HepG2 (cell line): ENCODE measurements around the gene PDCD11. TPM values are rescaled to one million over a fixed set of nuclear protein-coding genes. Genes with fewer than 3 reads are reported as not detected.

ENCODE experiments used
- ATAC-seq: fragments of 200-7000 bp; cut with Tn5 transposase; 3 replicates; pipeline ENCODE4 v1.9.1; 2020; ENCODE audit warnings: mild to moderate bottlenecking, moderate library complexity
- BruUV-seq: library from RNA; stranded (reverse); fragments of 400-500 nt; replicated peaks from 2 replicates; lab custom pipeline; 2021; lab: Mats Ljungman, UMichigan
- CTCF ChIA-PET: fragments of 300-600 bp; formaldehyde crosslinking; extraction: SDS; loops from one replicate; lab custom pipeline; 2021; ENCODE audit warnings: low total read pairs, inconsistent platforms, low intra/inter-chr PET ratio; lab: Yijun Ruan, JAX
- POLR2A ChIA-PET: fragments of 350-600 bp; sonication (Branson Sonifier 250); formaldehyde crosslinking; loops from one replicate; lab custom pipeline; 2020; ENCODE audit warnings: antibody characterized with exemption, inconsistent platforms; lab: Yijun Ruan, JAX
- DNase-seq: peaks from one replicate; pipeline ENCODE4 v3.0.0-alpha.2; 2015; ENCODE audit warnings: low spot score
- FAIRE-seq: peaks from 3 replicates; lab custom pipeline; 2011; peaks lifted over from hg19 to GRCh38; lab: Jason Lieb, UNC
- H2AFZ ChIP-seq: one replicate; pipeline ENCODE4 v1.6.1; 2011; ENCODE audit warnings: low read length, inconsistent platforms
- H3K27ac ChIP-seq: fragments of 300-600 bp; 3 replicates; pipeline ENCODE4 v1.8.0; 2011; ENCODE audit warnings: mixed run types, mild to moderate bottlenecking, mixed read lengths, low read length, inconsistent platforms; ENCODE audit not compliant: insufficient read depth; ENCODE audit errors: extremely low read length
- H3K27me3 ChIP-seq, 2 experiments: fragments of 200-600 bp in 1 of 2; 2 replicates in 1 of 2; 3 replicates in 1 of 2; pipeline versions ENCODE4 v1.6.0 to v1.8.0; 2011; ENCODE audit warnings: low read length in 2 of 2, mild to moderate bottlenecking in 2 of 2, moderate library complexity in 2 of 2, inconsistent platforms in 1 of 2; ENCODE audit not compliant: insufficient read depth in 2 of 2, control insufficient read depth in 1 of 2
- H3K36me3 ChIP-seq, 2 experiments: fragments of 200-600 bp in 1 of 2; replicated peaks in 1 of 2; 2 replicates in 1 of 2; 3 replicates in 1 of 2; pipeline versions ENCODE4 v1.5.1 to v1.8.0; 2011; ENCODE audit warnings: low read length in 2 of 2, inconsistent platforms in 1 of 2; ENCODE audit not compliant: insufficient read depth in 2 of 2, control insufficient read depth in 1 of 2
- H3K4me1 ChIP-seq: 2 replicates; pipeline ENCODE4 v1.5.1; 2012; ENCODE audit warnings: low read length, inconsistent platforms; ENCODE audit not compliant: insufficient read depth
- H3K4me2 ChIP-seq: 2 replicates; pipeline ENCODE4 v1.6.0; 2011; ENCODE audit warnings: low read depth, low read length, inconsistent platforms
- H3K4me3 ChIP-seq, 3 experiments: fragments of 200-600 bp in 1 of 3; sonication (generic), shearing (Covaris generic) in 1 of 3; replicated peaks in 1 of 3; 2 replicates each; pipeline ENCODE4 v1.5.1; 2011 to 2016; ENCODE audit warnings: low read length in 3 of 3, inconsistent platforms in 2 of 3, low read depth in 2 of 3, mild to moderate bottlenecking in 2 of 3, control low read depth in 1 of 3, mixed read lengths in 1 of 3; ENCODE audit not compliant: insufficient read depth in 1 of 3
- H3K79me2 ChIP-seq: one replicate; pipeline ENCODE4 v1.6.1; 2011; ENCODE audit warnings: low read length, inconsistent platforms; ENCODE audit not compliant: insufficient read depth
- H3K9ac ChIP-seq: 2 replicates; pipeline ENCODE4 v1.6.0; 2011; ENCODE audit warnings: mild to moderate bottlenecking, low read depth, low read length, inconsistent platforms; ENCODE audit not compliant: insufficient read depth
- H3K9me3 ChIP-seq: 2 replicates; pipeline ENCODE4 v1.5.1; 2012; ENCODE audit warnings: mild to moderate bottlenecking, low read length
- H4K20me1 ChIP-seq: 2 replicates; pipeline ENCODE4 v1.6.0; 2011; ENCODE audit warnings: inconsistent platforms, mild to moderate bottlenecking, low read length, moderate library complexity; ENCODE audit not compliant: insufficient read depth
- MAF1 ChIP-seq: sonication (generic); formaldehyde crosslinking; IDR thresholded peaks from 2 replicates; pipeline ENCODE4 v1.5.0; 2020; ENCODE audit warnings: missing genetic modification reagents, borderline replicate concordance
- MYC ChIP-seq: sonication (generic); formaldehyde crosslinking; IDR thresholded peaks from 2 replicates; pipeline ENCODE4 v1.9.0; 2021; ENCODE audit warnings: missing genetic modification reagents, borderline replicate concordance
- ZBTB42 ChIP-seq: sonication (generic); formaldehyde crosslinking; IDR thresholded peaks from 2 replicates; pipeline ENCODE4 v1.5.0; 2020; ENCODE audit warnings: mild to moderate bottlenecking, missing genetic modification reagents
- ZFP1 ChIP-seq: IDR thresholded peaks from 2 replicates; pipeline ENCODE4 v1.6.1; 2016
- ZNF292 ChIP-seq: sonication (generic); formaldehyde crosslinking; IDR thresholded peaks from 2 replicates; pipeline ENCODE4 v1.8.1; 2022; ENCODE audit warnings: mild to moderate bottlenecking, low read depth, missing genetic modification reagents, borderline replicate concordance
- ZNF710 ChIP-seq: sonication (generic); formaldehyde crosslinking; IDR thresholded peaks from 2 replicates; pipeline ENCODE4 v1.5.0; 2020; ENCODE audit warnings: mild to moderate bottlenecking, missing genetic modification reagents, borderline replicate concordance
- ZNF768 ChIP-seq: sonication (generic); formaldehyde crosslinking; IDR thresholded peaks from 2 replicates; pipeline ENCODE4 v1.4.0; 2020; ENCODE audit warnings: missing genetic modification reagents
- WGBS: methylation state at CpG from one replicate; pipeline ENCODE4 v1.1.6; 2017; ENCODE audit warnings: low lambda C conversion rate; 5-methylcytosine and 5-hydroxymethylcytosine counted together
- in situ Hi-C: cut with HindIII; loops from 2 replicates; pipeline ENCODE4 v1.10.0; 2017; ENCODE audit warnings: low pct_unique_long_range_greater_than_20kb; ENCODE audit not compliant: extremely low pct_ligation_motif_present
- intact Hi-C: fragments of 100-400 bp; cut with micrococcal nuclease; formaldehyde crosslinking; loops from one replicate; pipeline ENCODE4 v1.10.0; 2022; ENCODE audit not compliant: unreplicated experiment
- polyA plus RNA-seq, 8 experiments: library from polyadenylated mRNA; depleted of rRNA in 3 of 8; stranded (reverse) in 7 of 8; unstranded in 1 of 8; fragments of >200 nt; fragmentation: Illumina TruSeq in 4 of 8; extraction: Trizol in 4 of 8; gene quantifications; 2 replicates each; pipeline versions ENCODE4 v1.2.1 to v1.2.3, GENCODE V29; 2011 to 2016; ENCODE audit warnings: low read depth in 4 of 8, missing spikeins in 1 of 8, mixed read lengths in 1 of 8; ENCODE audit not compliant: insufficient read depth in 1 of 8
- total RNA-seq, 5 experiments: library from RNA; depleted of rRNA; stranded (reverse); fragments of >200 nt; fragmentation: Illumina TruSeq; extraction: Trizol; gene quantifications; 2 replicates each; pipeline ENCODE4 v1.2.3, GENCODE V29; 2016; ENCODE audit warnings: low read depth in 1 of 5

Gene PDCD11
- total and polyA plus RNA-seq, 2 of the 13 experiments (the other 11 are each of a cell fraction or from before 2014, with no cell fraction given) = 12.8 to 52.8 TPM

GRCh38 chr10:103452506-103453230 lies 56.2 kb downstream of the PDCD11 start:
- ATAC-seq (peak; percentile 6; the same call in 2 of the 3 replicates), DNase-seq (no peak), FAIRE-seq (no peak)
- CTCF ChIA-PET = no interaction called here
- Histone ChIP-seq H2AFZ (no peak overlapping the region), H3K79me2 (no peaks in the 10 kb centered on the region), H3K27me3 (peaks cover 2 to 32% of the 10 kb centered on the region in 2 experiments), H3K9me3 (no peaks in the 10 kb centered on the region), H3K27ac (no peak overlapping the region), H3K4me1 (peaks cover 30% of the 10 kb centered on the region), H3K36me3 (no peaks in the 10 kb centered on the region), H3K9ac (no peak overlapping the region), H3K4me2 (peak overlapping the region; percentile 81), H3K4me3 (peak overlapping the region; percentile 2 to 69 (median 54); a peak in 4 of 6 replicates), H4K20me1 (no peaks in the 10 kb centered on the region)
- in situ Hi-C loops = no loop called here
- POLR2A ChIA-PET = interaction anchor here (0.6 to 1.0 kb wide), 2 partner anchors 10 to 210 kb away, joined by 3 read pairs; no protein-coding TSS in a partner anchor
- BruUV-seq = no TSS peak
- WGBS = 29% methylated on average over 19 of the region's 27 CpGs
- TF ChIP-seq ZNF768 (CRISPR knock-in tag) = 0 out of 2 replicates have a peak, but pooled peaks have one; percentile 42
- TF ChIP-seq ZNF292 (CRISPR knock-in tag) = no peak
- 0 out of 2 replicates have a peak, but pooled peaks have one; percentile 18 for TF ChIP-seq MYC (CRISPR knock-in tag)
- no peak for TF ChIP-seq ZBTB42 (CRISPR knock-in tag)
- TF ChIP-seq MAF1 (CRISPR knock-in tag) = 0 out of 2 replicates have a peak, but pooled peaks have one; percentile 40
- 0 out of 2 replicates have a peak, but pooled peaks have one; percentile 29 for TF ChIP-seq ZNF710 (CRISPR knock-in tag)
- no peak for TF ChIP-seq ZFP1 (CRISPR knock-in tag)
- intact Hi-C loops = no loop called here
